Dendritic cell treated with granulocyte-macrophage colony-stimulating factor and Interleukin-4, amounts not matched to agents 40 ng/mL and 50 ng/mL, for 4 days (primary cell): ENCODE measurements around the gene PLEKHG4B.
"Not testable (repeated sequence)": the region's sequence is repeated elsewhere in the genome, so short reads cannot be mapped to it uniquely, and the experiment has no call there.

Source experiments
- H3K27ac Mint-ChIP-seq: one replicate; pipeline ENCODE4 v1.8.0; 2022; ENCODE audit warnings: mild to moderate bottlenecking, mixed read lengths
- H3K27me3 Mint-ChIP-seq: one replicate; pipeline ENCODE4 v1.8.0; 2022; ENCODE audit warnings: mild to moderate bottlenecking, mixed read lengths
- H3K36me3 Mint-ChIP-seq: one replicate; pipeline ENCODE4 v1.8.0; 2022; ENCODE audit warnings: low read depth, mixed read lengths
- H3K4me1 Mint-ChIP-seq: one replicate; pipeline ENCODE4 v1.8.0; 2022; ENCODE audit warnings: low read depth, mixed read lengths
- H3K4me3 Mint-ChIP-seq: one replicate; pipeline ENCODE4 v1.8.0; 2022; ENCODE audit warnings: mild to moderate bottlenecking, moderate library complexity, mixed read lengths
- H3K9me3 Mint-ChIP-seq: one replicate; pipeline ENCODE4 v1.8.0; 2022; ENCODE audit warnings: mixed read lengths
- intact Hi-C: fragments of 100-400 bp; cut with micrococcal nuclease; formaldehyde crosslinking; loops from one replicate; pipeline ENCODE4 v1.15.0; 2022

The PLEKHG4B gene

DNA sequence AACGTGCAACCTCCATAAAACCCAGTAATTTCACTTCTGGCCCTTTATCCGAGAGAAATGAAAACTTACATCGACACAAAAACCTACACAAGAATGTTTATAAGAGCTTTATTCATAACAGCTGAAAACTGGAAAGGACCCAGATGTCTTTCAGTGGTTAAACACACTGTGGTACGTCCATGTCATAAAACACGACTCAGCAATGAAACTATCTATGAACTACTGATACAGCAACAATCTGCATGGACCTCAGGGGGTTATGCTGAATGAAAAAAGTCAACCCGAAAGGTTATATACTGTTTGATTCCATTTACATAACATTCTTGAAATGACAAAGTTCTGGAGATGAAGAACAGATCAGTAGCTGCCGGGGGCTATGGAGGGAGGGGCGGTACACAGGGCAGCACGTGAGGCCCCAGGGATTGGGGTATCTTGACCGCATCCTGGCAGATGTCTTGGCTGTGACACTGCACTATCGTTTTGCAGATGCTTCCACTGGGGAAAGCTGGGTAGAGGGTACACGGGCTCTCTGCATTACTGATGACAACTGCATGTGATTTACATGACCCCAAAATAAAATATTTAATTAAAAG, 121.9 kb downstream of the PLEKHG4B start:
- Mint-ChIP-seq H3K9me3 (no peaks in the 10 kb centered on the region), H3K27me3 (no peaks in the 10 kb centered on the region), H3K4me3 (no peak overlapping the region), H3K4me1 (peaks cover 39% of the 10 kb centered on the region), H3K36me3 (peaks cover 42% of the 10 kb centered on the region), H3K27ac (no peak overlapping the region)
- intact Hi-C loops, result no loop called here

DNA sequence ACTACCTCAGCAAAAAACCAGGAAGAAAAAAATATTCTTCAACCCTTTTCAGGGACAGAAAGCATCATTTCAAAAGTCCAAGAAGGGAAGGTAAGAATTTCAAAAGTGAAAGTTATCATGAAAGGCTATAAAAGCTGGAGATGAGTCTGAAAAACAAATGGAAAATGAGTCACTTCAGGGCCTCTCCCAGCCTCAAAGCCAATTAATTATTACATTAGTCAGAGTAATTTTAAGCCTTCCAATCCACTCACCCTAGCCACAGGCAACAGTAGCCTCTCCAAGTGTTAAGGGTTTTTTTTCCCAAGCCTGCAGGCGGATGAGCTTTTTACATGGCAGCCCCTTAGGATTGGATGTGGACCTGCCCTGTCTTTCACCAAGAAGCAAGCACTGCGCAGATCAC, 123.3 kb downstream of the PLEKHG4B start:
- H3K4me3 Mint-ChIP-seq, H3K27me3 Mint-ChIP-seq, H3K27ac Mint-ChIP-seq, H3K9me3 Mint-ChIP-seq, intact Hi-C loops: not testable (repeated sequence)
- H3K4me1 Mint-ChIP-seq, result peaks cover 42% of the 10 kb centered on the region
- H3K36me3 Mint-ChIP-seq, result peaks cover 42% of the 10 kb centered on the region

DNA sequence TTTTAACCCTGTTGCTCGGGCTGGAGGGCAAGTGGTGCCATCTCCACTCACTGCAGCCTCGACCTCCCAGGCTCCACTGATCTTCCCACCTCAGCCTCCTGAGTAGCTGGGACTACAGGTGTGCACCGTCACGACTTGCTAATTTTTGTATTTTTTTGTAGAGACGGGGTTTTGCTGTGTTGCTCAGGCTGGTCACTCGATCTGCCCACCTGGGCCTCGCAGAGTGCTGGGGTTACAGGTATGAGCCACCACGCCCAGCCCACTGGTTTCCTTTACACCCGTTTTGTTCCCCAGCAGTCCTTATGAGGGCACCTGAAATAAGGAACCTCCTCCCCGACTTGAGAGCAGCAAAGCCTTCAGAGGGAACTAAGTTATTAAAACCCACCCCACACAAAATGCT, 124.1 kb downstream of the PLEKHG4B start:
- H3K36me3 Mint-ChIP-seq, result peaks cover 42% of the 10 kb centered on the region

DNA sequence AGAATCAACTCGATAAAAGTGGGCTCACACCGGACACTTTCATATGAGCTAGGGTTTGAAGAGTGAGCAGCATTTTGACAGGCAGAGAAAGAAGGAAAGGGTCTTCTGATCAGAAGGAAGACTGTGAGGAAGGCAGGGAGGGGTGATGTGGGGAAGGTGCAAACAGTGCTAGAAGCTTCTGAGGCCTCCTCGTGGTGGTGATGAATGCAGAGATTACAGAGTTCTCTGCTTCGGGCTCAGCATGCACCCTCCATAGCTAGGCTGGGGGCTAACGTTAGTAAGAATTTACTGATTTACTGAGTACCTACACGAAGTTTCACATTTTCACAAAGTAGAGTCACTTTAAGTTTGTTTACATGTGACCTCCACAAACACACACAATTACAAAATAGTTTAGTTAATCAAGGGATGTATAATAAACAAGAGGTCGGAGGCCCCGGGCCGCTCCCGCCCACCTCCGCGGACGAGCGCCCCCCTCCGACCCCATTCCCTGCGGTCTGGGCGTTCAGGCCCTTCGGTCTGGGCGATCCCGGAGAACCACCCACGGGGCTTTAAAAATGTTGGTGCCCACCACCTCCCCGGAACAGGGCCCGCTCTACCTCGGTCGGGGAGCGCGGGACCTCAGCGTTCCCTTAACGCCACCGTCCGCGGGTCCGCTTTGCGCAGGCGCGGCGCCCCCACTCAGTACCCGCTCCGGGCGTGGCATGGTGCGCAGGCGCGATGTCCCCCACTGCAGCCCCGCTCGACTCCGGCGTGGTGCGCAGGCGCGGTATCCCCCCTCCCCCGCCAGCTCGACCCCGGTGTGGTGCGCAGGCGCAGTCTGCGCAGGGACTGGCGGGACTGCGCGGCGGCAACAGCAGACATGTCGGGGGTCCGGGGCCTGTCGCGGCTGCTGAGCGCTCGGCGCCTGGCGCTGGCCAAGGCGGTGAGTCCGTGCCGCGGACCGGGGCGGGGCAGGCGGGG, 125.8 kb downstream of the PLEKHG4B start, which contains the start of the genes CCDC127 and SDHA:
Gene CCDC127, minus strand, starts transcription at position 660 of the 963 bp plus-strand sequence. CDS start 1,304 bp downstream, outside the sequence.
Gene SDHA, plus strand, starts transcription at position 827 of the 963 bp plus-strand sequence. Its CDS starts 36 bp downstream, at position 863.
- H3K27me3 Mint-ChIP-seq, H3K9me3 Mint-ChIP-seq: not testable (repeated sequence)
- Mint-ChIP-seq H3K27ac (peak within 1 kb of the TSS; percentile 87), H3K36me3 (peaks cover 42% of the 10 kb centered on the region), H3K4me3 (peak within 1 kb of the TSS; percentile 90), H3K4me1 (peaks cover 59% of the 10 kb centered on the region)
- intact Hi-C loops, result loop anchor here (1.0 kb wide), 1 partner anchor 54 kb away; the partner anchor contains the start of gene PDCD6

More for the DNA sequence above, 124.1 kb downstream of the PLEKHG4B start:
- H3K27me3 Mint-ChIP-seq, H3K27ac Mint-ChIP-seq, intact Hi-C loops, H3K9me3 Mint-ChIP-seq: not testable (repeated sequence)
- Mint-ChIP-seq H3K4me3 (peak overlapping the region; percentile 4), H3K4me1 (peaks cover 46% of the 10 kb centered on the region)

DNA sequence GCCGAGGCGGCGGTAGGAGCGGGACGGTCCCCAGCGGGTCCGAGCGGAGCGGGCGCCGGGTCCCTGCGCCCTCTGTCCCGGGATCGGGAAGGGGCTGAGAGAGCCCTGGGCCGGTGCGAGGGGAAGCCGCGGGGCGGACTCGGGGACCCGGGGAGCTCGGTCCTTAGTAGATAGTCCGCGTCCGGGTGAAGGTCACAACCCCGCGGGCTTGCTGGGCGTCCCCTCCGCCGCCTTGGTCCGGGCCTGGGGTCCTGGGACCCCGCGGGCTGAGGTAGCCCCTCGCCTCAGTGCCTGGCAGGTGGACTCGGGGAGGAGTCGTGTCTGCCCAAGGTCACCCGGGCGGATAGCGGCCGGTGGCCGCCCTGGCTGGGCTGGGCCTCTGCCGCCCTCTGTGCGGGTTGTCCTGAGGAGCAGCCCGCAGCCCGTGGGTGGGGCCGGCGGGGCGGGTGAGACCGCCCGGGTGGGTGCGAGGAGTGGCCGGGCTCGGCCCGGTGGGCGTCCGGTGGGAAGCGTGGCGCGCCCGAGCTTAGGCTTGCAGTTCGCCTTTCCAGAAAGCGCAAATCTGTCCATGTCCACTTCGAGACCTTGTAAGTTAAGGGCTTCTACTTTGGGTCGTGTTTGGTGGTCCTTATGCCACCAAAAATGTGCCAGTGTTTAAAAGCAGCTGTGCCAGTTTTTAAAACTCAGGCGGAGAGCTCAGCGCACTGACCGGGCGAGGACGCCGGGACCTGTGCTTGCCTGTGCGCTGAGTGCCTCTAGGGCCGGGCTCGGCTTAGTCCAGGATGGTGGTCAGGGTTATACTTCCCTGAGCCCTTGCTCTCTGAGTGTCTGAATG, 126.7 kb downstream of the PLEKHG4B start:
- Mint-ChIP-seq H3K27ac (peak overlapping the region; percentile 87), H3K9me3 (no peaks in the 10 kb centered on the region), H3K36me3 (peaks cover 34% of the 10 kb centered on the region), H3K4me1 (peaks cover 67% of the 10 kb centered on the region), H3K27me3 (no peaks in the 10 kb centered on the region), H3K4me3 (peak overlapping the region; percentile 90)
- intact Hi-C loops, result loop anchor here (1.0 kb wide), 1 partner anchor 53 kb away; the partner anchor contains the start of gene PDCD6

DNA sequence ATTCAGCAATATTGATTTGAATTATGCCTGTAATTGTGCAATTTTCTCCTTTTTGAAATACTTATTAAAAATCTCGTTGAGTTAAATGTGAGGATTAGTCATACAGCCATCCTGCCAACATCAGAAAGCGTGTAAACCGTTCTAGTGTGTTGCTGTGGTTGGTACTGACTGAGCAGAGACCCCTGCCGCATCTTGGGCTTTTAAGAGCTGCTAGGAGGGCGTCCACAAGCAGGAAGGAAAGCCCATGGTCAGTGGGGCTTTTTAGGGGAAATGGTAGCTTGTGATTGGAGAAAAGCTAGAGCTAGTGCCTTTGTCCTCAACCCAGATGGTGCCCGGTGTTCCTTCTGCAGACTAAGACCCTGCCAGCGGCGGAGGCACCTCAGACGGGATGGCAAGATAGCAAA, 127.5 kb downstream of the PLEKHG4B start:
- H3K4me1 Mint-ChIP-seq, result peaks cover 63% of the 10 kb centered on the region
- H3K27me3 Mint-ChIP-seq, result no peaks in the 10 kb centered on the region
- no peaks in the 10 kb centered on the region for H3K9me3 Mint-ChIP-seq
- intact Hi-C loops, result no loop called here
- peak overlapping the region; percentile 90 for H3K4me3 Mint-ChIP-seq
- peaks cover 32% of the 10 kb centered on the region for H3K36me3 Mint-ChIP-seq
- peak overlapping the region; percentile 87 for H3K27ac Mint-ChIP-seq

DNA sequence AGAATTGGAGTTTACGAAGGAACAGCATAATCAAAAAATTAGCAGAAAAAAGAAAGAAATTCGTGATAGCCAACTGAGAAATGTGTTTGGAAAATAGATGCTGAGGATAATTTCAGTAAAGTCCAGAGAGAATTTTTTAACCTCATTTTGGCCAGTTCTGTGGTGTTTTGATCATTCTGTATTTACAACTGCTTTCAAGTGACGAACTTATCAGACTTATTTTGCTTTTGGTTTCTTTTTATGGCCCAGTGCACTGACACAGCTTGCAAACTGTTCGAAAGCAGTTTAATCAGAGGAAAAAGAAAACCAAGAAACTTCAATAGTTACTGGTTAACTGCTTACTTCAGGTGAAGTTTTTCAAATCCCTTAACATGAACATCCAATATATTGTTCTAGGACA, 128.0 kb downstream of the PLEKHG4B start:
- Mint-ChIP-seq H3K9me3 (no peaks in the 10 kb centered on the region), H3K27me3 (no peaks in the 10 kb centered on the region), H3K4me1 (peaks cover 62% of the 10 kb centered on the region), H3K4me3 (peak overlapping the region; percentile 90), H3K36me3 (peaks cover 32% of the 10 kb centered on the region), H3K27ac (peak overlapping the region; percentile 87)
- intact Hi-C loops, result no loop called here

DNA sequence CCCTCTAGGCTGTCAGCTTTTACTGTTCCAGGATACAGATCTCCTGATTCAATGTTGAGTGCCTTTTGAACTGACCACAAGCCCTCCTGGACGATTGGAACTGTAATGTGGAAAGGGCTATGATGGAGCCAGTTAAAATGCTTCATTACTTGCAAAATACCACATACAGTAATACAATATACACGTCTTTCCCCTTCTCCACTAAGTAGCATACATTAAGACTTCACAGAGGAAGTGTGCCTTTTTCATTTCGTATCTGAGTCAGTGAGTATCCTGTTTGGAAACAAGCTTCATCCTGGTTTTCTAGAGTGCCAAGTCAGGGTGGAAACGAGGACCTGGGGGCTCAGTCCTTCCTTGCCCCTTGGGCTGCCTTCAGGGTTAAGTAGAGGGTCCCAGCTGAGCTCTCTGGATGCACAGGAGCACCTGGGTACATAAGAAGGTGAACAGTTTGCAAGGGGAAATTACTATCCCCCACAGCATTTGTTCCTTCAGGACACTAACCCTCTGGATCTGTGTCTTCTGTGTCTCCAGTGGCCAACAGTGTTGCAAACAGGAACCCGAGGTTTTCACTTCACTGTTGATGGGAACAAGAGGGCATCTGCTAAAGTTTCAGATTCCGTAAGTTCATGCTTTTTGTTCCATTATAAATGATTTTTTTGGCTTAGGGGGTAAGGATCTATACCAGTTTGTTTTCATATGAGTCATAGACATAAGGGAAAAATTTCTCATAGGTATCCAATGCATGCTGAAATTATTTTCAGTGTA, 131.2 kb downstream of the PLEKHG4B start:
- H3K4me3 Mint-ChIP-seq, intact Hi-C loops: not testable (repeated sequence)
- H3K36me3 Mint-ChIP-seq, result peaks cover 44% of the 10 kb centered on the region

DNA sequence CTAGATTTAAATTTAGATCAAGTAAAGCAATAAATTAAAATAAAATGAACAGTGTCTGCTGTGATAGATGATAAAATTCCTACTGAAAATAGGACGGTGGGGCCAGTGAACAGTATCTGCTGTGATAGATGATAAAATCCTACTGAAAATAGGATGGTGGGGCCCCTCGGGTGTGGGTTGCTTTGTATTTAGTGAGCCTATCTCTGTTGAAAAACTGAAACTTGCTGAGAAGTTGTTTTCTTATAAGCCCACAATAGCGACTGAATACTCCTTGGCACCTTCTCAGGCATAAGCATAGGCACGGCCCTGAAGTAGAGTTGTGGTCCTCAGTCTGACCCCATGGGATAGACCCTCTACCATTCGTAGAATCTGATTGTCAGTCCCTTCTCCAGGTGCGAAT, 131.8 kb downstream of the PLEKHG4B start:
- Mint-ChIP-seq H3K27me3 (no peaks in the 10 kb centered on the region), H3K4me1 (peaks cover 43% of the 10 kb centered on the region), H3K9me3 (no peaks in the 10 kb centered on the region), H3K27ac (no peak overlapping the region), H3K36me3 (peaks cover 49% of the 10 kb centered on the region), H3K4me3 (no peak overlapping the region)
- intact Hi-C loops, result no loop called here

More for the DNA sequence above, 131.2 kb downstream of the PLEKHG4B start:
- H3K27me3 Mint-ChIP-seq, H3K9me3 Mint-ChIP-seq: not testable (repeated sequence)
- peaks cover 43% of the 10 kb centered on the region for H3K4me1 Mint-ChIP-seq
- H3K27ac Mint-ChIP-seq, result peak overlapping the region; percentile 60

DNA sequence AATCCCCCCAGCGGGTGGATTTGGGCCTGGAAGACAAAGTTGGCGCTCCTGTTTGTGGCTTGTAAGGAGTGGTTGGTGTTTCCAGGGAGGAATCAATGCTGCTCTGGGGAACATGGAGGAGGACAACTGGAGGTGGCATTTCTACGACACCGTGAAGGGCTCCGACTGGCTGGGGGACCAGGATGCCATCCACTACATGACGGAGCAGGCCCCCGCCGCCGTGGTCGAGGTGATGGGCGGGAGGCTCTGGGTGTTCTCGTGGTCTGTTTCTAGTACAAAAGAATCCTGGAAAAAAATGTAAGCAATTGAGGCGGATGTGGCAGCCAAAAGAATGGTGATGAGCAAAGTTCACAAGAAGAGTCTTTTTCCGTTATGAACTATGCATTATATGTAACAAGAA, 133.4 kb downstream of the PLEKHG4B start:
- no peak overlapping the region for H3K27ac Mint-ChIP-seq
- intact Hi-C loops, result no loop called here

DNA sequence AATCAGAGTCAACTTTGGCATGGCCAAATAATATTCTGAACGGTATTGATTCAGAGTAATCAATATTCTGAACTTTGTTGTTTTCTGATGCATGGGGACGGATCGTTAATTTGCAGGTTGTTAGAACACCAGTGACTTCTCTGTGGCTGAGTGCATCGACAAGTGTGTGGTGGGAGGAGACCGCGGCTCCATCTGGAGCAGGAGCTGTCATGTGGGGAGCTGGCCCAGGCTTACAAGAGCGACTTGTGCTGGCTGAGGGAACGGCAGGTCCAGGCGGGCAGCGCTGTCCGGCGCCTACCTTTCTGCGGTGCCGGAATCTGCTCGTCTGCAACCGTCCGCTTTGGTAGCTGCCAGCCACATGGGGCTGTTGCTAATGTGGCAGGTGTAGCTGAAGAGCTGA, 135.4 kb downstream of the PLEKHG4B start:
- H3K4me3 Mint-ChIP-seq, H3K27ac Mint-ChIP-seq, intact Hi-C loops, H3K9me3 Mint-ChIP-seq, H3K27me3 Mint-ChIP-seq: not testable (repeated sequence)
- Mint-ChIP-seq H3K36me3 (peaks cover 80% of the 10 kb centered on the region), H3K4me1 (peaks cover 12% of the 10 kb centered on the region)

More for the DNA sequence above, 133.4 kb downstream of the PLEKHG4B start:
- H3K4me1 Mint-ChIP-seq, result peaks cover 28% of the 10 kb centered on the region
- no peaks in the 10 kb centered on the region for H3K27me3 Mint-ChIP-seq
- H3K4me3 Mint-ChIP-seq, result no peak overlapping the region
- peaks cover 60% of the 10 kb centered on the region for H3K36me3 Mint-ChIP-seq
- H3K9me3 Mint-ChIP-seq, result no peaks in the 10 kb centered on the region

DNA sequence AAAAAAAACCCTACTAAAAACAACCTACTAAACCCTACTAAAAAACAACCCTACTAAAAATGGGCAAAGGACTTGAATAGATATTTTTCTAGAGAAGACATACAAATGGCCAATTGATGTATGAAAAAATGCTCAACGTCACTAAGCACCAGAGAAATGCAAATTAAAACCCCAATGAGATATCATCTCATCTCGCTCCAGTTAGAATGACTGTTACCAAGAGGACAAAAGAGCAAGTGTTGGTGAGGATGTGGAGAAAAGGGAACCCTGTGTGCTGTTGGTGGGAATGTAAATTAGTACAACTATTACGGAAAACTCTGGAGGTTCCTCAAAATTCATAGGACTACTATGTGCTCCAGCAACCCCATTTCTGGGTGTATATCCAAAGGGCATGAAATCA, 136.9 kb downstream of the PLEKHG4B start:
- no peak overlapping the region for H3K27ac Mint-ChIP-seq
- no peaks in the 10 kb centered on the region for H3K27me3 Mint-ChIP-seq
- H3K4me1 Mint-ChIP-seq, result no peaks in the 10 kb centered on the region
- no peaks in the 10 kb centered on the region for H3K9me3 Mint-ChIP-seq
- no peak overlapping the region for H3K4me3 Mint-ChIP-seq
- intact Hi-C loops, result no loop called here
- peaks cover 95% of the 10 kb centered on the region for H3K36me3 Mint-ChIP-seq

DNA sequence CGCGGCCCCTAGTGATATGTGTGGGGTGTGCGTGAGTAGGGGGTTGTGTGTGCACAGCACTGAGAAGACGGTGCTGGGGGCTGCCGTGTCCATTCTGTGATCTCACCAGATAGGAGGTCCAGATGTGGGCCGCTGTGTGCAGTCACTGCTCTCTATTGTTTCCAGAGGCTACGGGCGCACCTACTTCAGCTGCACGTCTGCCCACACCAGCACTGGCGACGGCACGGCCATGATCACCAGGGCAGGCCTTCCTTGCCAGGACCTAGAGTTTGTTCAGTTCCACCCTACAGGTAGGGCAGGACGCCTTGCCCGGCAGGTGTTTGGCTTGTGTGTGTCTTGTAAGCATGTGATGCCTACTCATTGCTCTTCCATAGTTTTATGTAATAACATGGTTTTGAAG, 138.7 kb downstream of the PLEKHG4B start:
- H3K36me3 Mint-ChIP-seq, result peaks cover 93% of the 10 kb centered on the region
- intact Hi-C loops, result no loop called here
- H3K4me3 Mint-ChIP-seq, result no peak overlapping the region
- no peaks in the 10 kb centered on the region for H3K27me3 Mint-ChIP-seq
- H3K27ac Mint-ChIP-seq, result no peak overlapping the region
- no peaks in the 10 kb centered on the region for H3K4me1 Mint-ChIP-seq
- no peaks in the 10 kb centered on the region for H3K9me3 Mint-ChIP-seq
